K562 (cell line): ENCODE data around the gene HPD. TPM values are rescaled to one million over a fixed set of nuclear protein-coding genes. Genes with fewer than 3 reads are reported as not detected.

Experiments used
- ARID3B ChIP-seq: fragments of 250-450 bp; sonication (Bioruptor Pico); IDR thresholded peaks from 2 replicates; pipeline ENCODE4 v1.4.0; 2020; ENCODE audit warnings: borderline replicate concordance
- BACH1 ChIP-seq: fragments of 200-800 bp; sonication (Bioruptor generic); IDR thresholded peaks from 2 replicates; pipeline ENCODE4 v1.6.1; 2016; ENCODE audit warnings: missing genetic modification characterization, missing compliant biosample characterization
- CBFA2T3 ChIP-seq: fragments of 450-650 bp; IDR thresholded peaks from 2 replicates; pipeline ENCODE4 v1.6.1; 2017
- CBX3 ChIP-seq, 2 experiments: IDR thresholded peaks; 1 replicate in 1 of 2; 2 replicates in 1 of 2; pipeline ENCODE4 v1.6.1; 2012; ENCODE audit warnings: inconsistent platforms in 2 of 2, low read length in 2 of 2, borderline replicate concordance in 1 of 2, control low read depth in 1 of 2
- ELF1 ChIP-seq: fragments of 200-800 bp; sonication (Bioruptor generic); IDR thresholded peaks from 2 replicates; pipeline ENCODE4 v1.6.1; 2016; ENCODE audit warnings: missing genetic modification characterization, missing compliant biosample characterization
- HDAC6 ChIP-seq: IDR thresholded peaks from 2 replicates; pipeline ENCODE4 v1.6.1; 2012; ENCODE audit warnings: low read depth, mild to moderate bottlenecking, control low read depth, inconsistent platforms, low read length, moderate library complexity
- ILF3 ChIP-seq: fragments of 450-650 bp; IDR thresholded peaks from 2 replicates; pipeline ENCODE4 v1.6.1; 2018; ENCODE audit warnings: antibody characterized with exemption, mild to moderate bottlenecking, moderate library complexity, borderline replicate concordance
- MAFK ChIP-seq: IDR thresholded peaks from 2 replicates; pipeline ENCODE4 v1.6.1; 2011; ENCODE audit warnings: low read length, improper control_type of control experiment
- MAX ChIP-seq: sonication (generic); formaldehyde crosslinking; IDR thresholded peaks from 2 replicates; pipeline ENCODE4 v1.9.0; 2022; ENCODE audit warnings: mild to moderate bottlenecking, missing genetic modification reagents
- MTA2 ChIP-seq: fragments of 450-650 bp; IDR thresholded peaks from 2 replicates; pipeline ENCODE4 v1.6.1; 2016; ENCODE audit warnings: low read depth
- MXD1 ChIP-seq: fragments of 250-450 bp; sonication (Bioruptor Pico); IDR thresholded peaks from 2 replicates; pipeline ENCODE4 v1.8.0; 2021; ENCODE audit warnings: borderline replicate concordance, mild to moderate bottlenecking, moderate library complexity; ENCODE audit not compliant: poor library complexity, severe bottlenecking
- NFE2 ChIP-seq: IDR thresholded peaks from 2 replicates; pipeline ENCODE4 v1.6.1; 2014; ENCODE audit warnings: antibody characterized with exemption, low read depth
- NFRKB ChIP-seq: fragments of 450-650 bp; IDR thresholded peaks from 2 replicates; pipeline ENCODE4 v1.6.1; 2016; ENCODE audit warnings: low read depth
- SRSF1 ChIP-seq: fragments of 200-400 bp; formaldehyde crosslinking; IDR thresholded peaks from 2 replicates; pipeline ENCODE4 v1.6.1; 2017; ENCODE audit warnings: mild to moderate bottlenecking, low read depth, low read length, moderate library complexity
- STAT5A ChIP-seq: IDR thresholded peaks from 2 replicates; pipeline ENCODE4 v1.6.1; 2012; ENCODE audit warnings: low read length, inconsistent platforms, borderline replicate concordance
- TBL1XR1 ChIP-seq, 2 experiments: IDR thresholded peaks; 2 replicates each; pipeline ENCODE4 v1.6.1; 2012; ENCODE audit warnings: improper control_type of control experiment in 2 of 2, low read length in 2 of 2, mild to moderate bottlenecking in 1 of 2
- TCFL5 ChIP-seq: fragments of 250-450 bp; sonication (Bioruptor Pico); conservative IDR thresholded peaks from 2 replicates; pipeline ENCODE4 v1.6.1; 2021; ENCODE audit warnings: mild to moderate bottlenecking, moderate library complexity, matching md5 sums
- TEAD2 ChIP-seq: fragments of 450-650 bp; IDR thresholded peaks from 2 replicates; pipeline ENCODE4 v1.6.1; 2016; ENCODE audit warnings: missing genetic modification characterization, control low read depth, missing compliant biosample characterization
- XRCC5 ChIP-seq: fragments of 200-400 bp; formaldehyde crosslinking; IDR thresholded peaks from 2 replicates; pipeline ENCODE4 v1.6.1; 2017; ENCODE audit warnings: low read depth, mild to moderate bottlenecking, low read length
- ZEB2 ChIP-seq: fragments of 450-650 bp; IDR thresholded peaks from 2 replicates; pipeline ENCODE4 v1.6.1; 2016
- ZMIZ1 ChIP-seq, 2 experiments: fragments of 150-350 bp in 1 of 2; IDR thresholded peaks; 2 replicates each; pipeline ENCODE4 v1.6.1; 2012 to 2016; ENCODE audit warnings: low read depth in 2 of 2, low read length in 2 of 2, mild to moderate bottlenecking in 1 of 2, moderate library complexity in 1 of 2
- ZNF274 ChIP-seq: IDR thresholded peaks from 2 replicates; pipeline ENCODE4 v1.6.1; 2011; ENCODE audit warnings: low read depth, mild to moderate bottlenecking, low read length, moderate library complexity, borderline replicate concordance
- ZNF695 ChIP-seq: fragments of 450-650 bp; formaldehyde crosslinking; IDR thresholded peaks from 2 replicates; pipeline ENCODE4 v1.4.0; 2020; ENCODE audit warnings: mild to moderate bottlenecking, moderate library complexity
- polyA plus RNA-seq, 8 experiments: library from polyadenylated mRNA; depleted of rRNA in 4 of 8; stranded (reverse) in 5 of 8; unstranded in 3 of 8; fragments of >200 nt; fragmentation: Nextera tagmentation in 2 of 8; fragmentation: Illumina TruSeq in 1 of 8; extraction: Ambion mirVana in 2 of 8; extraction: Trizol in 1 of 8; gene quantifications; 2 replicates each; pipeline versions ENCODE4 v1.2.1 to v1.2.3, GENCODE V29; 2011 to 2014; ENCODE audit warnings: inconsistent platforms in 1 of 8, missing spikeins in 1 of 8
- total RNA-seq, 7 experiments: library from RNA; depleted of rRNA in 6 of 7; stranded (reverse); fragments of >200 nt in 6 of 7; fragmentation: Illumina TruSeq in 2 of 7; extraction: Trizol in 2 of 7; gene quantifications; 2 replicates each; pipeline versions ENCODE4 v1.2.1 to v1.2.3, GENCODE V29; 2011 to 2021; ENCODE audit warnings: low replicate concordance in 1 of 7

HPD gene
- total and polyA plus RNA-seq, 9 of the 15 experiments (the other 6 are each of a cell fraction or from before 2014, with no cell fraction given): 0.06 to 0.29 (median 0.07) TPM; not detected in 4

- TF ChIP-seq NFE2 (peak; percentile 99), XRCC5 (peak; percentile 17; the same call in 1 of the 2 replicates), STAT5A (no peak), ZEB2 (no peak), MAX (0 out of 2 replicates have a peak, but pooled peaks have one; percentile 10), TCFL5 (CRISPR knock-in tag) (no peak), MAFK (peak; percentile 83), TEAD2 (tag) (no peak), ZNF274 (no peak), CBX3 (IDR thresholded peaks at IDR 0.05; ENCODE audit: borderline replicate concordance in 1 of 2, low read length in 2 of 2) (peak in 1 of 2 experiments; percentile 36; a peak in 1 of 3 replicates), HDAC6 (no peak), ILF3 (no peak), ELF1 (tag) (no peak), NFRKB (peak; percentile 14; the same call in 1 of the 2 replicates), ZNF695 (CRISPR knock-in tag) (no peak), TBL1XR1 (IDR thresholded peaks at IDR 0.05; ENCODE audit: low read length in 2 of 2) (no peak), CBFA2T3 (peak; percentile 56), SRSF1 (no peak), BACH1 (tag) (peak; percentile 27; the same call in 1 of the 2 replicates), MTA2 (0 out of 2 replicates have a peak, but pooled peaks have one; percentile 11), ZMIZ1 (IDR thresholded peaks at IDR 0.05; ENCODE audit: low read depth in 2 of 2, low read length in 2 of 2) (no peak), MXD1 (no peak), ARID3B (no peak)
These were observed 34.3 kb upstream of the HPD start (continued) for GRCh38 chr12:121892673-121893561.
